Activated CD8-positive, alpha-beta T cell treated with anti-CD3 and anti-CD28 coated beads, Interleukin-2, amount 10 ng/mL, durations not matched to agents 7 days and 5 days (primary cell): ENCODE measurements around the gene LBHD1. TPM values are rescaled to one million over a fixed set of nuclear protein-coding genes. Genes with fewer than 3 reads are reported as not detected.
"Not testable (repeated sequence)": the region's sequence is repeated elsewhere in the genome, so short reads cannot be mapped to it uniquely, and the experiment has no call there.

Source experiments
- ATAC-seq: fragments of 150-1000 bp; cut with Tn5 transposase; one replicate; pipeline ENCODE4 v1.10.0; 2021; ENCODE audit warnings: moderate library complexity
- CTCF ChIA-PET: fragments of 350-600 bp; sonication (Branson Sonifier 250); formaldehyde crosslinking; loops from one replicate; lab custom pipeline; 2021; ENCODE audit warnings: antibody characterized with exemption; lab: Charles Lee
- POLR2A ChIA-PET: fragments of 350-600 bp; sonication (Branson Sonifier 250); formaldehyde crosslinking; loops from one replicate; lab custom pipeline; 2021; ENCODE audit warnings: antibody characterized with exemption; lab: Charles Lee
- DNase-seq: peaks from one replicate; pipeline ENCODE4 v3.0.0-alpha.2; 2020
- H3K27ac Mint-ChIP-seq: one replicate; pipeline ENCODE4 v1.8.0; 2021; ENCODE audit warnings: mild to moderate bottlenecking, mixed read lengths
- H3K27me3 Mint-ChIP-seq: one replicate; pipeline ENCODE4 v1.8.0; 2021; ENCODE audit warnings: low read depth, mixed read lengths
- H3K36me3 Mint-ChIP-seq: one replicate; pipeline ENCODE4 v1.8.0; 2021; ENCODE audit warnings: low read depth, mixed read lengths
- H3K4me1 Mint-ChIP-seq: one replicate; pipeline ENCODE4 v1.8.0; 2021; ENCODE audit warnings: low read depth, mixed read lengths
- H3K4me3 Mint-ChIP-seq: one replicate; pipeline ENCODE4 v1.8.0; 2021; ENCODE audit warnings: mild to moderate bottlenecking, mixed read lengths
- H3K9me3 Mint-ChIP-seq: one replicate; pipeline ENCODE4 v1.8.0; 2022; ENCODE audit warnings: mixed read lengths; ENCODE audit not compliant: insufficient read depth
- total RNA-seq, 2 experiments: library from RNA; stranded (reverse); gene quantifications; one replicate each; pipeline ENCODE4 v1.2.3, GENCODE V29; 2021

LBHD1 gene
- total RNA-seq, 2 experiments from 2014 or later = 22.3 to 25.0 TPM

- peaks cover 34% of the 10 kb centered on the region for H3K4me1 Mint-ChIP-seq
- peak overlapping the region; percentile 86 for H3K4me3 Mint-ChIP-seq
- ATAC-seq (no peak), DNase-seq (no peak)
- H3K27me3 Mint-ChIP-seq = no peaks in the 10 kb centered on the region
- POLR2A ChIA-PET = interaction anchor here (0.8 to 3.6 kb wide), 19 partner anchors 9 to 235 kb away, joined by 3 to 29 read pairs (median 6); partner anchors contain the start of genes C11orf98, CSKMT, EEF1G and EML3
- peak overlapping the region; percentile 97 for H3K27ac Mint-ChIP-seq
- CTCF ChIA-PET = interaction anchor here (0.7 to 3.4 kb wide), 13 partner anchors 10 to 240 kb away, joined by 3 to 18 read pairs (median 4); partner anchors contain the start of genes C11orf98, CSKMT, EML3 and MTA2
- H3K36me3 Mint-ChIP-seq = peaks cover 43% of the 10 kb centered on the region
- H3K9me3 Mint-ChIP-seq = no peaks in the 10 kb centered on the region
Observed at GRCh38 chr11:62621027-62621566, 51.0 kb downstream of the LBHD1 start.

GRCh38 chr11:62616957-62617356 is 55.1 kb downstream of the LBHD1 start:
- H3K4me3 Mint-ChIP-seq, ATAC-seq, H3K27me3 Mint-ChIP-seq, H3K9me3 Mint-ChIP-seq, DNase-seq, H3K27ac Mint-ChIP-seq: not testable (repeated sequence)
- ChIA-PET CTCF (interaction anchor here (0.9 kb wide), 1 partner anchor 25 kb away, joined by 3 read pairs; the partner anchor contains the start of gene TUT1), POLR2A (interaction anchor here (0.9 to 1.1 kb wide), 2 partner anchors 25 to 89 kb away, joined by 3 read pairs; no protein-coding TSS in a partner anchor)
- Mint-ChIP-seq H3K4me1 (peaks cover 43% of the 10 kb centered on the region), H3K36me3 (peaks cover 30% of the 10 kb centered on the region)

- ATAC-seq (no peak), DNase-seq (no peak)
- POLR2A ChIA-PET = interaction anchor here (0.8 to 1.5 kb wide), 3 partner anchors 24 to 50 kb away, joined by 3 to 6 read pairs (median 5); partner anchors contain the start of genes C11orf98, CSKMT and TUT1
- Mint-ChIP-seq H3K27ac (no peak overlapping the region), H3K9me3 (no peaks in the 10 kb centered on the region), H3K27me3 (no peaks in the 10 kb centered on the region), H3K4me3 (no peak overlapping the region), H3K4me1 (peaks cover 43% of the 10 kb centered on the region), H3K36me3 (peaks cover 24% of the 10 kb centered on the region)
- CTCF ChIA-PET = no interaction called here
Observed at GRCh38 chr11:62615521-62615920, 56.5 kb downstream of the LBHD1 start.

DNA sequence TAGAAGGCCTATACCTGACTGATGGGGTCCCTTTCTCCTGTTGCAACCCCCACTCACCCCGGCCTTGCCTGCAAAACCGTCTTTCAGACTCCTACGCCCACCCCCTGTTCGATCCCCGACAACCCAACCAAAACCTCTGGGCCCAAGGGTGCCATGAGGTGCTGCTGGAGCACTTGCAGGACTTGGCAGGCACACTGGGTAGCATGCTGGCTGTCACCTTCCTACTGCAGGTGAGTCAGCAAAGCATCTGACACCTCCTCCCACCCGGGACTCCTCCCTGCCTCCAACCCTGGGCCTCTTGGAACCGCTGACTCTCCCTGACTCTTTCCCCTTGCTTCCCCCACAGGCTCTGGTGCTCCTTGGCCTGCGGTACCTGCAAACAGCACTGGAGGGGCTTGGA is 57.8 kb downstream of the LBHD1 start:
- Mint-ChIP-seq H3K27ac (peak overlapping the region; percentile 81), H3K9me3 (no peaks in the 10 kb centered on the region), H3K36me3 (peaks cover 30% of the 10 kb centered on the region), H3K4me3 (no peak overlapping the region), H3K4me1 (peaks cover 48% of the 10 kb centered on the region), H3K27me3 (no peaks in the 10 kb centered on the region)
- ATAC-seq (no peak), DNase-seq (no peak)
- POLR2A ChIA-PET = interaction anchor here (1.4 to 1.5 kb wide), 2 partner anchors 23 to 51 kb away, joined by 5 to 6 read pairs; partner anchors contain the start of genes C11orf98, CSKMT and TUT1
- CTCF ChIA-PET = interaction anchor here (4.4 kb wide), 1 partner anchor 22 kb away, joined by 24 read pairs; the partner anchor contains the start of gene TUT1

DNA sequence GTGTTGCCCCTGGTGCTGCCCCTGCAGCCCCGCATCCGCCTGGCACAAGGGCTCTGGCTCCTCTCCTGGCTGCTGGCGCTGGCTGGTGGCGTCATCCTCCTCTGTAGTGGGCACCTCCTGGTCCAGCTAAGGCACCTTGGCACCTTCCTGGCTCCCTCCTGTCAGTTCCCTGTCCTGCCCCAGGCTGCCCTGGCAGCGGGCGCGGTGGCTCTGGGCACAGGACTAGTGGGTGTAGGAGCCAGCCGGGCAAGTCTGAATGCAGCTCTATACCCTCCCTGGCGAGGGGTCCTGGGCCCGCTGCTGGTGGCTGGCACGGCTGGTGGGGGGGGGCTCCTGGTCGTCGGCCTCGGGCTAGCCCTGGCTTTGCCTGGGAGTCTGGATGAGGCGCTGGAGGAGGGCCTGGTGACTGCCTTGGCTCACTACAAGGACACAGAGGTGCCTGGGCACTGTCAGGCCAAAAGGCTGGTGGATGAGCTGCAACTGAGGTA is 58.7 kb downstream of the LBHD1 start:
- CTCF ChIA-PET = interaction anchor here (1.0 to 4.4 kb wide), 4 partner anchors 12 to 67 kb away, joined by 3 to 24 read pairs (median 6); partner anchors contain the start of genes C11orf98, CSKMT, MTA2 and TUT1
- Mint-ChIP-seq H3K36me3 (peaks cover 33% of the 10 kb centered on the region), H3K9me3 (no peaks in the 10 kb centered on the region), H3K27ac (peak overlapping the region; percentile 81), H3K4me1 (peaks cover 51% of the 10 kb centered on the region), H3K4me3 (peak overlapping the region; percentile 51), H3K27me3 (no peaks in the 10 kb centered on the region)
- no peak for DNase-seq
- POLR2A ChIA-PET = interaction anchor here (0.7 to 3.8 kb wide), 5 partner anchors 9 to 228 kb away, joined by 3 to 29 read pairs (median 5); partner anchors contain the start of genes B3GAT3, LBHD1, UQCC3 and ZBTB3
- ATAC-seq = no peak

Other genes starting within 250 kb of the LBHD1 start
- 100 to 1,000 TPM; 123 to 129 TPM for gene AHNAK, start 125.5 kb downstream of the LBHD1 start, total RNA-seq
- gene EEF1G, start 98.4 kb downstream of the LBHD1 start, total RNA-seq = 1,000 to 10,000 TPM; 1,058 to 1,098 TPM
- 10 to 100 TPM; 22.2 to 25.0 TPM for gene TUT1, start 80.7 kb downstream of the LBHD1 start, total RNA-seq
- gene MTA2, start 70.4 kb downstream of the LBHD1 start, total RNA-seq = 100 to 1,000 TPM; 249 to 273 TPM
- gene EML3, start 59.5 kb downstream of the LBHD1 start, total RNA-seq = 100 to 1,000 TPM; 120 to 144 TPM
- 1 to 10 TPM; 1.3 to 2.0 TPM for gene ROM1, start 59.0 kb downstream of the LBHD1 start, total RNA-seq
- gene B3GAT3, start 50.3 kb downstream of the LBHD1 start, total RNA-seq = 10 to 100 TPM; 63.0 to 64.8 TPM
- gene GANAB, start 25.7 kb downstream of the LBHD1 start, total RNA-seq = 100 to 1,000 TPM; 297 to 310 TPM
- 10 to 100 TPM; 28.9 to 29.2 TPM for gene INTS5, start 19.0 kb downstream of the LBHD1 start, total RNA-seq
- 100 to 1,000 TPM; 131 to 133 TPM for gene C11orf98, start 7.1 kb downstream of the LBHD1 start, total RNA-seq
- 10 to 100 TPM; 21.9 to 22.8 TPM for gene CSKMT, start 7.0 kb downstream of the LBHD1 start, total RNA-seq
- gene UQCC3, start 594 bp downstream of the LBHD1 start, total RNA-seq = 1 to 10 TPM; 7.5 TPM
- 100 to 1,000 TPM; 107 to 118 TPM for gene UBXN1, start 6.8 kb upstream of the LBHD1 start, total RNA-seq
- under 1 TPM; 0.21 to 0.34 TPM for gene LRRN4CL, start 17.3 kb upstream of the LBHD1 start, total RNA-seq
- gene BSCL2, start 35.2 kb upstream of the LBHD1 start, total RNA-seq = 10 to 100 TPM; 30.3 to 39.9 TPM
- gene GNG3, start 35.4 kb upstream of the LBHD1 start, total RNA-seq = not detected
- 10 to 100 TPM; 65.4 to 67.0 TPM for gene HNRNPUL2, start 55.2 kb upstream of the LBHD1 start, total RNA-seq
- gene TTC9C, start 56.2 kb upstream of the LBHD1 start, total RNA-seq = 10 to 100 TPM; 44.3 to 46.1 TPM
- 10 to 100 TPM; 12.4 to 12.8 TPM for gene ZBTB3, start 81.9 kb upstream of the LBHD1 start, total RNA-seq
- gene POLR2G, start 89.3 kb upstream of the LBHD1 start, total RNA-seq = 10 to 100 TPM; 89.7 to 96.6 TPM
- 10 to 100 TPM; 21.8 to 23.7 TPM for gene TAF6L, start 99.1 kb upstream of the LBHD1 start, total RNA-seq
- 10 to 100 TPM; 37.3 to 40.8 TPM for gene TMEM179B, start 115.1 kb upstream of the LBHD1 start, total RNA-seq
- 10 to 100 TPM; 20.1 to 20.3 TPM for gene TMEM223, start 119.7 kb upstream of the LBHD1 start, total RNA-seq
- 100 to 1,000 TPM; 110 to 111 TPM for gene NXF1, start 133.2 kb upstream of the LBHD1 start, total RNA-seq
- gene STX5, start 159.8 kb upstream of the LBHD1 start, total RNA-seq = 10 to 100 TPM; 30.4 to 32.7 TPM
- not detected for gene TEX54, start 160.6 kb upstream of the LBHD1 start, total RNA-seq
- 10 to 100 TPM; 66.0 to 66.9 TPM for gene WDR74, start 167.3 kb upstream of the LBHD1 start, total RNA-seq
- gene SLC3A2, start 208.6 kb upstream of the LBHD1 start, total RNA-seq = 100 to 1,000 TPM; 190 to 202 TPM
- not detected for gene CHRM1, start 249.1 kb upstream of the LBHD1 start, total RNA-seq